NOMO-1 (cell line): ENCODE results near the gene SASH1.
A peak's percentile ranks its signal among the peaks of the same experiment; 100 is the strongest.

Source experiments
- DNase-seq, 2 experiments: peaks; one replicate each; lab custom pipeline; 2025; ENCODE audit not compliant: unreplicated experiment in 2 of 2; lab: John Stamatoyannopoulos, UW

Gene SASH1

GRCh38 chr6:148398244-148398643, 55.6 kb downstream of the SASH1 start:
- no peak for DNase-seq

GRCh38 chr6:148398678-148399077, 56.0 kb downstream of the SASH1 start:
- DNase-seq: no peak

GRCh38 chr6:148401571-148401970, 58.9 kb downstream of the SASH1 start:
- DNase-seq: no peak

- DNase-seq: no peak
Observed at GRCh38 chr6:148404456-148405054, 61.9 kb downstream of the SASH1 start.

- no peak for DNase-seq
Observed at GRCh38 chr6:148405894-148406293, 63.3 kb downstream of the SASH1 start.

- no peak for DNase-seq
Observed at GRCh38 chr6:148406579-148407371, 64.1 kb downstream of the SASH1 start.

- no peak for DNase-seq
Observed at GRCh38 chr6:148407372-148407771, 64.7 kb downstream of the SASH1 start.

GRCh38 chr6:148413321-148414091, 70.9 kb downstream of the SASH1 start:
- DNase-seq: no peak

- DNase-seq: no peak
Observed at GRCh38 chr6:148414092-148414489, 71.5 kb downstream of the SASH1 start.

- no peak for DNase-seq
Observed at GRCh38 chr6:148414836-148415235, 72.2 kb downstream of the SASH1 start.

- DNase-seq: no peak
Observed at GRCh38 chr6:148415511-148416260, 73.0 kb downstream of the SASH1 start.

- DNase-seq: peak; percentile 54 to 63
Observed at GRCh38 chr6:148416330-148416965, 73.8 kb downstream of the SASH1 start.

- no peak for DNase-seq
Observed at GRCh38 chr6:148417045-148417444, 74.4 kb downstream of the SASH1 start.

- no peak for DNase-seq
Observed at GRCh38 chr6:148419430-148419829, 76.8 kb downstream of the SASH1 start.

GRCh38 chr6:148422085-148422484, 79.4 kb downstream of the SASH1 start:
- no peak for DNase-seq

- no peak for DNase-seq
Observed at GRCh38 chr6:148423133-148423532, 80.5 kb downstream of the SASH1 start.

GRCh38 chr6:148423601-148424270, 81.1 kb downstream of the SASH1 start:
- DNase-seq: no peak

- no peak for DNase-seq
Observed at GRCh38 chr6:148425443-148425842, 82.8 kb downstream of the SASH1 start.

- no peak for DNase-seq
Observed at GRCh38 chr6:148426317-148426977, 83.8 kb downstream of the SASH1 start.
